ENCODE results near the gene ALKBH1. TPM values are rescaled to one million over a fixed set of nuclear protein-coding genes. Genes with fewer than 3 reads are reported as not detected.

The ALKBH1 gene
- total and polyA plus RNA-seq, 2 donors (not counting 3 experiments of a cell fraction or from before 2014, with no cell fraction given) = 10.2 to 14.8 TPM

GRCh38 chr14:77623201-77623600, 84.6 kb downstream of the ALKBH1 start:
- no peaks in the 10 kb centered on the region for H3K9me1 ChIP-seq (replicated peaks; ENCODE audit: control insufficient read depth, extremely low read depth, insufficient read depth, low read length)
- peaks cover 5 to 9% of the 10 kb centered on the region in 2 experiments for H3K27me3 ChIP-seq (ENCODE audit: control insufficient read depth in 2 of 2, insufficient read depth in 2 of 2, low read length in 2 of 2)
- FAIRE-seq = no peak
- H3K79me2 ChIP-seq (ENCODE audit: control insufficient read depth, insufficient read depth, low read length) = no peaks in the 10 kb centered on the region
- H4K20me1 ChIP-seq (replicated peaks; ENCODE audit: control insufficient read depth, extremely low read depth, insufficient read depth, low read length) = no peaks in the 10 kb centered on the region
- no peak overlapping the region for H3K4me2 ChIP-seq (ENCODE audit: insufficient read depth, low read length)
- no peaks in the 10 kb centered on the region for H3K36me3 ChIP-seq (ENCODE audit: control insufficient read depth in 2 of 2, extremely low read depth in 1 of 2, insufficient read depth in 2 of 2, low read length in 2 of 2)
- intact Hi-C loops (cut with micrococcal nuclease) (no loop called here), dilution Hi-C loops (cut with MboI; ENCODE audit: extremely low pct_ligation_motif_present, low sequenced_read_pairs) (no loop called here)
- DNase-seq (ENCODE audit: low read depth, low spot score) = no peak
- no peak overlapping the region for H3K4me3 ChIP-seq (replicated peaks in 1 of 3; ENCODE audit: insufficient read depth in 1 of 3, low read depth in 1 of 3, low read length in 3 of 3)
- no peaks in the 10 kb centered on the region for H3K9me3 ChIP-seq (replicated peaks; ENCODE audit: control insufficient read depth, insufficient read depth, low read length)
- no peak overlapping the region for H3K9ac ChIP-seq (replicated peaks; ENCODE audit: extremely low read depth, insufficient read depth, low read length)
- H2AFZ ChIP-seq (ENCODE audit: low read depth, low read length) = no peak overlapping the region
- ChIA-PET POLR2A (no interaction called here), CTCF (interaction anchor here (1.1 kb wide), 1 partner anchor 11 kb away, joined by 3 read pairs; no protein-coding TSS in a partner anchor)
- no peak for TF ChIP-seq MYC (IDR thresholded peaks at IDR 0.05; ENCODE audit: low read depth, low read length)
- no peak for TF ChIP-seq GATA2 (IDR thresholded peaks at IDR 0.05; ENCODE audit: insufficient read depth, insufficient read length, low read depth, low read length)
- no peak for TF ChIP-seq POLR2AphosphoS5 (IDR thresholded peaks at IDR 0.05; ENCODE audit: insufficient read depth, low read depth, low read length)
- no peak for TF ChIP-seq CTCF (IDR thresholded peaks at IDR 0.05; ENCODE audit: extremely low read depth in 1 of 2, insufficient read depth in 1 of 2, low read depth in 1 of 2, low read length in 2 of 2)
- TF ChIP-seq JUN (IDR thresholded peaks at IDR 0.05; ENCODE audit: borderline replicate concordance, insufficient read depth, insufficient read length, low read depth) = no peak
- H3K4me1 ChIP-seq (ENCODE audit: control insufficient read depth, extremely low read depth, insufficient read depth, low read length) = no peaks in the 10 kb centered on the region
- H3K27ac ChIP-seq (ENCODE audit: insufficient read depth, low read depth, low read length) = no peak overlapping the region
- BruUV-seq (replicated peaks) = no TSS peak

Small RNA genes within 50 kb of the gene (small RNA-seq; reads per million reads assigned to genes)
- not detected for gene COX6CP11 (ENCODE audit: insufficient read depth, insufficient read length, low read depth, low replicate concordance)

Other genes with a start within 250 kb of the ALKBH1 start
- gene AHSA1, start 249.9 kb downstream of the ALKBH1 start, total RNA-seq = 158 and 166 TPM in 2 replicates
- 118 and 122 TPM in 2 replicates for gene AHSA1, start 249.9 kb downstream of the ALKBH1 start, polyA plus RNA-seq
- not detected in 2 replicates for gene ISM2, start 209.2 kb downstream of the ALKBH1 start, total RNA-seq
- gene ISM2, start 209.2 kb downstream of the ALKBH1 start, polyA plus RNA-seq = not detected in 2 replicates
- 57.2 and 71.3 TPM in 2 replicates for gene SPTLC2, start 91.4 kb downstream of the ALKBH1 start, total RNA-seq
- gene SPTLC2, start 91.4 kb downstream of the ALKBH1 start, polyA plus RNA-seq = 13.3 and 19.1 TPM in 2 replicates
- 160 and 177 TPM in 2 replicates for gene SLIRP, start 80 bp upstream of the ALKBH1 start, total RNA-seq
- gene SLIRP, start 80 bp upstream of the ALKBH1 start, polyA plus RNA-seq = 92.8 and 144 TPM in 2 replicates
- gene SNW1, start 53.1 kb upstream of the ALKBH1 start, total RNA-seq = 96.3 and 104 TPM in 2 replicates
- 9.5 and 14.3 TPM in 2 replicates for gene SNW1, start 53.1 kb upstream of the ALKBH1 start, polyA plus RNA-seq
- gene ADCK1, start 92.1 kb upstream of the ALKBH1 start, total RNA-seq = 4.0 and 4.2 TPM in 2 replicates
- gene ADCK1, start 92.1 kb upstream of the ALKBH1 start, polyA plus RNA-seq = 6.9 and 7.9 TPM in 2 replicates

Measured in endothelial cell of umbilical vein (primary cell).